WTC11 (cell line): Measurements from ENCODE around the gene ADCY3. TPM values are rescaled to one million over a fixed set of nuclear protein-coding genes. Genes with fewer than 3 reads are reported as not detected.

Experiments
- ATAC-seq: fragments of 200-7000 bp; cut with Tn5 transposase; 2 replicates; pipeline ENCODE4 v1.10.0; 2021; ENCODE audit warnings: mild to moderate bottlenecking, moderate library complexity
- CTCF ChIA-PET: fragments of 300-600 bp; sonication (Branson Sonifier 250); formaldehyde crosslinking; loops from one replicate; lab custom pipeline; 2021; ENCODE audit warnings: antibody characterized with exemption; lab: Charles Lee
- POLR2A ChIA-PET: fragments of 350-600 bp; sonication (Branson Sonifier 250); formaldehyde crosslinking; loops from one replicate; lab custom pipeline; 2021; ENCODE audit warnings: antibody characterized with exemption; lab: Charles Lee
- DNase-seq: peaks from one replicate; pipeline ENCODE4 v3.0.0; 2021; ENCODE audit warnings: low spot score
- H3K27ac Mint-ChIP-seq: 2 replicates; pipeline ENCODE4 v1.8.0; 2021; ENCODE audit warnings: mixed read lengths
- H3K27me3 Mint-ChIP-seq: 2 replicates; pipeline ENCODE4 v1.8.0; 2021; ENCODE audit warnings: low read depth, mild to moderate bottlenecking, moderate library complexity, mixed read lengths
- H3K36me3 Mint-ChIP-seq: 2 replicates; pipeline ENCODE4 v1.8.0; 2021; ENCODE audit warnings: mixed read lengths
- H3K4me1 Mint-ChIP-seq: 2 replicates; pipeline ENCODE4 v1.8.0; 2022; ENCODE audit warnings: mixed read lengths
- H3K4me3 Mint-ChIP-seq: 2 replicates; pipeline ENCODE4 v1.8.0; 2021; ENCODE audit warnings: mild to moderate bottlenecking, moderate library complexity, mixed read lengths
- H3K9me3 Mint-ChIP-seq: 2 replicates; pipeline ENCODE4 v1.8.0; 2021; ENCODE audit warnings: mixed read lengths
- AR ChIP-seq: fragments of 250-450 bp; sonication (Bioruptor Pico); IDR thresholded peaks from 2 replicates; pipeline ENCODE4 v1.9.0; 2021; ENCODE audit warnings: mild to moderate bottlenecking
- ATF1 ChIP-seq: sonication (generic); formaldehyde crosslinking; IDR thresholded peaks from 2 replicates; pipeline ENCODE4 v1.8.1; 2023; ENCODE audit warnings: mild to moderate bottlenecking, moderate library complexity, missing genetic modification reagents
- CREB1 ChIP-seq: sonication (generic); formaldehyde crosslinking; IDR thresholded peaks from 2 replicates; pipeline ENCODE4 v1.8.0; 2023; ENCODE audit warnings: mild to moderate bottlenecking, missing genetic modification reagents
- PRRX2 ChIP-seq: fragments of 250-450 bp; sonication (Bioruptor Pico); IDR thresholded peaks from 2 replicates; pipeline ENCODE4 v1.8.0; 2021; ENCODE audit warnings: mild to moderate bottlenecking
- RELA ChIP-seq: sonication (generic); formaldehyde crosslinking; IDR thresholded peaks from 2 replicates; pipeline ENCODE4 v1.8.1; 2022; ENCODE audit warnings: missing genetic modification reagents, mild to moderate bottlenecking, borderline replicate concordance
- STAT6 ChIP-seq: sonication (generic); formaldehyde crosslinking; conservative IDR thresholded peaks from 2 replicates; pipeline ENCODE4 v1.8.1; 2023; ENCODE audit warnings: mild to moderate bottlenecking, low read depth, missing genetic modification reagents, moderate library complexity
- ZMAT4 ChIP-seq: fragments of 250-450 bp; sonication (Bioruptor Pico); IDR thresholded peaks from 2 replicates; pipeline ENCODE4 v1.9.0; 2021; ENCODE audit warnings: mild to moderate bottlenecking
- ZNF263 ChIP-seq: sonication (generic); formaldehyde crosslinking; IDR thresholded peaks from 2 replicates; pipeline ENCODE4 v1.8.1; 2022; ENCODE audit warnings: low read depth, mild to moderate bottlenecking, moderate library complexity, missing genetic modification reagents
- ZNF416 ChIP-seq: fragments of 250-450 bp; sonication (Bioruptor Pico); IDR thresholded peaks from 2 replicates; pipeline ENCODE4 v1.9.0; 2021; ENCODE audit warnings: mild to moderate bottlenecking, inconsistent platforms
- ZNF532 ChIP-seq: fragments of 250-450 bp; sonication (Bioruptor Pico); IDR thresholded peaks from 2 replicates; pipeline ENCODE4 v1.9.0; 2021; ENCODE audit warnings: mild to moderate bottlenecking, borderline replicate concordance
- total RNA-seq: library from RNA; stranded (reverse); gene quantifications from 3 replicates; pipeline ENCODE4 v1.2.3, GENCODE V29; 2021
- TF ChIP-seq, protein P1 (sequence below): sonication (generic); formaldehyde crosslinking; IDR thresholded peaks from 2 replicates; pipeline ENCODE4 v1.8.0; 2022; ENCODE audit warnings: mild to moderate bottlenecking, missing genetic modification reagents
- TF ChIP-seq, protein P2 (sequence below): sonication (generic); formaldehyde crosslinking; IDR thresholded peaks from 2 replicates; pipeline ENCODE4 v1.8.0; 2023; ENCODE audit warnings: missing genetic modification reagents, mild to moderate bottlenecking, borderline replicate concordance
- TF ChIP-seq, protein P3 (sequence below): fragments of 250-450 bp; sonication (Bioruptor Pico); IDR thresholded peaks from 2 replicates; pipeline ENCODE4 v1.8.0; 2021; ENCODE audit warnings: mild to moderate bottlenecking

The ADCY3 gene
- total RNA-seq, 1 experiment from 2014 or later: 37.1 TPM

- Mint-ChIP-seq H3K36me3 (peaks cover 23% of the 10 kb centered on the region), H3K27ac (peak overlapping the region; percentile 76), H3K4me3 (no peak overlapping the region), H3K9me3 (peaks cover 13% of the 10 kb centered on the region; the same call in 1 of the 2 replicates), H3K27me3 (no peaks in the 10 kb centered on the region; the same call in 1 of the 2 replicates), H3K4me1 (peaks cover 13% of the 10 kb centered on the region)
- DNase-seq (no peak), ATAC-seq (no peak)
- ChIA-PET CTCF (interaction anchor here (0.7 to 3.1 kb wide), 2 partner anchors 11 to 57 kb away, joined by 3 to 10 read pairs; no protein-coding TSS in a partner anchor), POLR2A (no interaction called here)
- no peak for TF ChIP-seq ZMAT4 (CRISPR knock-in tag)
- TF ChIP-seq ATF1 (CRISPR knock-in tag): no peak
- TF ChIP-seq CREB1 (CRISPR knock-in tag): no peak
- TF ChIP-seq ZNF263 (CRISPR knock-in tag): no peak
- TF ChIP-seq, protein P1, sequence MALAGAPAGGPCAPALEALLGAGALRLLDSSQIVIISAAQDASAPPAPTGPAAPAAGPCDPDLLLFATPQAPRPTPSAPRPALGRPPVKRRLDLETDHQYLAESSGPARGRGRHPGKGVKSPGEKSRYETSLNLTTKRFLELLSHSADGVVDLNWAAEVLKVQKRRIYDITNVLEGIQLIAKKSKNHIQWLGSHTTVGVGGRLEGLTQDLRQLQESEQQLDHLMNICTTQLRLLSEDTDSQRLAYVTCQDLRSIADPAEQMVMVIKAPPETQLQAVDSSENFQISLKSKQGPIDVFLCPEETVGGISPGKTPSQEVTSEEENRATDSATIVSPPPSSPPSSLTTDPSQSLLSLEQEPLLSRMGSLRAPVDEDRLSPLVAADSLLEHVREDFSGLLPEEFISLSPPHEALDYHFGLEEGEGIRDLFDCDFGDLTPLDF (CRISPR knock-in tag): no peak
- TF ChIP-seq, protein P2, sequence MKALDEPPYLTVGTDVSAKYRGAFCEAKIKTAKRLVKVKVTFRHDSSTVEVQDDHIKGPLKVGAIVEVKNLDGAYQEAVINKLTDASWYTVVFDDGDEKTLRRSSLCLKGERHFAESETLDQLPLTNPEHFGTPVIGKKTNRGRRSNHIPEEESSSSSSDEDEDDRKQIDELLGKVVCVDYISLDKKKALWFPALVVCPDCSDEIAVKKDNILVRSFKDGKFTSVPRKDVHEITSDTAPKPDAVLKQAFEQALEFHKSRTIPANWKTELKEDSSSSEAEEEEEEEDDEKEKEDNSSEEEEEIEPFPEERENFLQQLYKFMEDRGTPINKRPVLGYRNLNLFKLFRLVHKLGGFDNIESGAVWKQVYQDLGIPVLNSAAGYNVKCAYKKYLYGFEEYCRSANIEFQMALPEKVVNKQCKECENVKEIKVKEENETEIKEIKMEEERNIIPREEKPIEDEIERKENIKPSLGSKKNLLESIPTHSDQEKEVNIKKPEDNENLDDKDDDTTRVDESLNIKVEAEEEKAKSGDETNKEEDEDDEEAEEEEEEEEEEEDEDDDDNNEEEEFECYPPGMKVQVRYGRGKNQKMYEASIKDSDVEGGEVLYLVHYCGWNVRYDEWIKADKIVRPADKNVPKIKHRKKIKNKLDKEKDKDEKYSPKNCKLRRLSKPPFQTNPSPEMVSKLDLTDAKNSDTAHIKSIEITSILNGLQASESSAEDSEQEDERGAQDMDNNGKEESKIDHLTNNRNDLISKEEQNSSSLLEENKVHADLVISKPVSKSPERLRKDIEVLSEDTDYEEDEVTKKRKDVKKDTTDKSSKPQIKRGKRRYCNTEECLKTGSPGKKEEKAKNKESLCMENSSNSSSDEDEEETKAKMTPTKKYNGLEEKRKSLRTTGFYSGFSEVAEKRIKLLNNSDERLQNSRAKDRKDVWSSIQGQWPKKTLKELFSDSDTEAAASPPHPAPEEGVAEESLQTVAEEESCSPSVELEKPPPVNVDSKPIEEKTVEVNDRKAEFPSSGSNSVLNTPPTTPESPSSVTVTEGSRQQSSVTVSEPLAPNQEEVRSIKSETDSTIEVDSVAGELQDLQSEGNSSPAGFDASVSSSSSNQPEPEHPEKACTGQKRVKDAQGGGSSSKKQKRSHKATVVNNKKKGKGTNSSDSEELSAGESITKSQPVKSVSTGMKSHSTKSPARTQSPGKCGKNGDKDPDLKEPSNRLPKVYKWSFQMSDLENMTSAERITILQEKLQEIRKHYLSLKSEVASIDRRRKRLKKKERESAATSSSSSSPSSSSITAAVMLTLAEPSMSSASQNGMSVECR (CRISPR knock-in tag): no peak
- TF ChIP-seq STAT6 (CRISPR knock-in tag): no peak
- no peak for TF ChIP-seq RELA (CRISPR knock-in tag)
- TF ChIP-seq, protein P3, sequence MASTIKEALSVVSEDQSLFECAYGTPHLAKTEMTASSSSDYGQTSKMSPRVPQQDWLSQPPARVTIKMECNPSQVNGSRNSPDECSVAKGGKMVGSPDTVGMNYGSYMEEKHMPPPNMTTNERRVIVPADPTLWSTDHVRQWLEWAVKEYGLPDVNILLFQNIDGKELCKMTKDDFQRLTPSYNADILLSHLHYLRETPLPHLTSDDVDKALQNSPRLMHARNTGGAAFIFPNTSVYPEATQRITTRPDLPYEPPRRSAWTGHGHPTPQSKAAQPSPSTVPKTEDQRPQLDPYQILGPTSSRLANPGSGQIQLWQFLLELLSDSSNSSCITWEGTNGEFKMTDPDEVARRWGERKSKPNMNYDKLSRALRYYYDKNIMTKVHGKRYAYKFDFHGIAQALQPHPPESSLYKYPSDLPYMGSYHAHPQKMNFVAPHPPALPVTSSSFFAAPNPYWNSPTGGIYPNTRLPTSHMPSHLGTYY (CRISPR knock-in tag): no peak
- no peak for TF ChIP-seq ZNF532
- TF ChIP-seq AR (CRISPR knock-in tag): no peak
- TF ChIP-seq ZNF416 (CRISPR knock-in tag): no peak
- TF ChIP-seq PRRX2 (CRISPR knock-in tag): no peak
These were observed 78.8 kb downstream of the ADCY3 start for GRCh38 chr2:24840962-24841945.
